ENCODE results near the gene TTLL7.
A peak's percentile ranks its signal among the peaks of the same experiment; 100 is the strongest.
"Not testable (repeated sequence)": the region's sequence is repeated elsewhere in the genome, so short reads cannot be mapped to it uniquely, and the experiment has no call there.

TTLL7 gene

GRCh38 chr1:83927701-83928100, 71.2 kb downstream of the TTLL7 start:
- no peak for DNase-seq

GRCh38 chr1:83927061-83927460, 71.9 kb downstream of the TTLL7 start:
- DNase-seq, result no peak

- no peak for DNase-seq
Observed at GRCh38 chr1:83923553-83923952, 75.4 kb downstream of the TTLL7 start.

GRCh38 chr1:83922431-83922830, 76.5 kb downstream of the TTLL7 start:
- DNase-seq, result no peak

- no peak for DNase-seq
Observed at GRCh38 chr1:83920320-83920719, 78.6 kb downstream of the TTLL7 start.

- DNase-seq, result no peak
Observed at GRCh38 chr1:83919872-83920271, 79.1 kb downstream of the TTLL7 start.

- no peak for DNase-seq
Observed at GRCh38 chr1:83918688-83919285, 80.1 kb downstream of the TTLL7 start.

GRCh38 chr1:83917959-83918358, 81.0 kb downstream of the TTLL7 start:
- DNase-seq, result no peak

- not testable (repeated sequence) for DNase-seq
Observed at GRCh38 chr1:83916094-83916493, 82.8 kb downstream of the TTLL7 start.

- no peak for DNase-seq
Observed at GRCh38 chr1:83912876-83913275, 86.1 kb downstream of the TTLL7 start.

GRCh38 chr1:83910461-83910860, 88.5 kb downstream of the TTLL7 start:
- no peak for DNase-seq

- no peak for DNase-seq
Observed at GRCh38 chr1:83909687-83910086, 89.2 kb downstream of the TTLL7 start.

GRCh38 chr1:83905315-83905907, 93.5 kb downstream of the TTLL7 start:
- DNase-seq, result no peak

GRCh38 chr1:83901547-83902155, 97.3 kb downstream of the TTLL7 start:
- DNase-seq, result peak; percentile 33

GRCh38 chr1:83900524-83900923, 98.4 kb downstream of the TTLL7 start:
- DNase-seq, result no peak

- DNase-seq, result no peak
Observed at GRCh38 chr1:83897516-83897915, 101.4 kb downstream of the TTLL7 start.

- no peak for DNase-seq
Observed at GRCh38 chr1:83896299-83896698, 102.6 kb downstream of the TTLL7 start.

GRCh38 chr1:83889707-83890106, 109.2 kb downstream of the TTLL7 start:
- no peak for DNase-seq

GRCh38 chr1:83887483-83887882, 111.4 kb downstream of the TTLL7 start:
- no peak for DNase-seq

GRCh38 chr1:83883979-83884378, 115.0 kb downstream of the TTLL7 start:
- no peak for DNase-seq

GRCh38 chr1:83882906-83883305, 116.0 kb downstream of the TTLL7 start:
- peak; percentile 93 for DNase-seq

GRCh38 chr1:83872515-83872914, 126.4 kb downstream of the TTLL7 start:
- DNase-seq, result no peak

GRCh38 chr1:83864991-83865390, 133.9 kb downstream of the TTLL7 start:
- no peak for DNase-seq

GRCh38 chr1:83860490-83861221, 138.3 kb downstream of the TTLL7 start:
- DNase-seq, result peak; percentile 66
